HTR-8/SVneo (cell line): ENCODE measurements around the gene ZBTB11.
"Not testable (repeated sequence)": the region's sequence is repeated elsewhere in the genome, so short reads cannot be mapped to it uniquely, and the experiment has no call there.

Source experiments
- DNase-seq: peaks from one replicate; pipeline ENCODE4 v3.0.0; 2011; ENCODE audit warnings: low spot score, mixed read lengths; ENCODE audit not compliant: insufficient read length
- FAIRE-seq: peaks from 2 replicates; lab custom pipeline; 2011; peaks lifted over from hg19 to GRCh38; lab: Jason Lieb, UNC

ZBTB11 gene

DNA sequence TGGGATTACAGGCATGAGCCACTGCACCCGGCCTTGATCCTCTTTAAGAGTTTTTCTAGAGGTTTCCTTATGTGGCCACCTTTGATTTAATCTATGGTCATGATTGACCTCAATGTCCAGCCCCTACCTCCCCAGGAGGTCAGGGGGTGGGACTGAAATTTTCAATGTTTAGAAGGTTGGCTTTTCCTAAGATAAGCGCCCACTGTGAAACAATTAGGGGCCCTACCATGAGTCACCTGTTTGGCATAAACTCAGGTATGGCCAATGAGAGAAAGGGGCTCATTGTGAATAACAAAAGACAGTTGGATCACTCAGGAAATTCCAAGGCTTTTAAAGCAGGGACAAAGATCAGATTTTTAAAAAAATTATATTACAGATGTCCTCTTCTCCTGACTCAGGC is 51.1 kb downstream of the ZBTB11 start:
- FAIRE-seq (no peak), DNase-seq (no peak)

DNA sequence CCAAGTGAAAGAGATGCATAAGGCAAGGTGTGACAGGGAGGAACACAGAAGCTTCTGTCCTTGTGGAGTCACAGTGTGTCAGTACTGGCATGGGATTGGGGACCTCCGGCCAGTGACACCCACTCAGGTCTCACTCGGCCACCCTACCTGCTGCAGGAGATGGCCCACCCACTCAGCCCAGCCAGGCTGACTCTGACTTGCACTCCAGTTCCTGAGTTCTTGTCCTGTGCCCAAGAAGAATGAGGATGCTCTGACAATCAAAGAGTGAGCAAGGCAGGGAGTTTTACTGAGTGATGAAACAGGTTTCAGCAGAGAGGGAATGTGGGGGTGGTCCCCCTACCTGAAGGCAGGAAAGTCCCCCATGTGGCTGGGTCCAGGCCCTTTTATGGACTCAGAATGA is 52.1 kb downstream of the ZBTB11 start:
- DNase-seq (no peak), FAIRE-seq (no peak)

DNA sequence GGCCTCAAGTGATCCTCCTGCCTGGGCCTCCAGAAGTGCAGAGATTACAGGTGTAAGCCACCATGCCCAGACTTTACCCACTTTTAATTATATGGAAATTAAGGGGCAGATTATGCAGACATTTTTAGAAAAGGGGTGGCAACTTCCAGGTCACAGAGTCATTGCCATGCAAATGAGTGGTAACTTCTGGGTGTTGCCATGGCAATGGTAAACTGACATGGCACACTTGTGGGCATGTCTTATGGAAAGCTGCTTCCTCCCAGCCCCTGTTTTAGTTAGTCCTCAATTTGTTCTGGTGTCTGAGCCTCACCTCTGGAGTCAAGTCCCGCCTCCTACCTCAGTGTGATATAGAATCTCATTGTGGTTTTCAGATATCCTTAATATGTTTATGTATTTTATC is 53.3 kb downstream of the ZBTB11 start:
- FAIRE-seq (no peak), DNase-seq (no peak)

- FAIRE-seq = no peak
- DNase-seq = no peak
These were observed 57.2 kb downstream of the ZBTB11 start for GRCh38 chr3:101619734-101620133.

DNA sequence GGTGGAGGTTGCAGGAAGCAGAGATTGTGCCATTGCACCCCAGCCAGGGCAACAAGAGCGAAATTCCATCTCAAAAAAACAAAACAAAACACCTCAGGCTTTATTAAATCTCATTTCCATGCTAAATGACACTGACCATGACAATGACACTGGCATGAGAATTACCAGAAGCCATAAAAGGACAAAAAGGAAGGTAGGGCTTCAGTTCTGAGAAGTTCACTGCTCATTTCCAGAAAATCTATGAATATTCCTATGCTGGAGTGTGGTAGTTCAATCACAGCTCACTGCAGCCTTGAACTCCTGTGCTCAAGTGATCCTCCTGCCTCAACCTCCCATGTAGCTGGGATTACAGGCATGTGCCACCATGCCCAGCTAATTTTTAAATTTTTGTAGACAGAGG is 58.2 kb downstream of the ZBTB11 start:
- DNase-seq = no peak
- FAIRE-seq = no peak

DNA sequence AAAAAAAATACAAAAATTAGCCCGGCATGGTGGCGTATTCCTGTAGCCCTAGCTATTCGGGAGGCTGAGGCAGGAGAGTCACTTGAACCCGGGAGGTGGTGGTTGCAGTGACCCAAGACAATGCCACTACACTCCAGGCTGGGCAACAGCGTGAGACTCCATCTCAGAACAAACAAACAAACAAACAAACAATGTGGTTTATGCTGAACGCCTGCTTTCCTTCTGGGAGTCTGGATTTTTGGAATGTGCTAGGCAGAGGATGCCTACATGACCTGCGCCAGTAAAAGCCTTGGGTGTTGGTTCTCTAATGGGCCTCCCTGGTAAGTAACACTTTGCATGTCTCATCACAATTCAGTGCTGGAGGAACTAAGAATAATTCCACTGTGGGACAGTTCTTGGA is 59.5 kb downstream of the ZBTB11 start:
- FAIRE-seq (no peak), DNase-seq (no peak)

DNA sequence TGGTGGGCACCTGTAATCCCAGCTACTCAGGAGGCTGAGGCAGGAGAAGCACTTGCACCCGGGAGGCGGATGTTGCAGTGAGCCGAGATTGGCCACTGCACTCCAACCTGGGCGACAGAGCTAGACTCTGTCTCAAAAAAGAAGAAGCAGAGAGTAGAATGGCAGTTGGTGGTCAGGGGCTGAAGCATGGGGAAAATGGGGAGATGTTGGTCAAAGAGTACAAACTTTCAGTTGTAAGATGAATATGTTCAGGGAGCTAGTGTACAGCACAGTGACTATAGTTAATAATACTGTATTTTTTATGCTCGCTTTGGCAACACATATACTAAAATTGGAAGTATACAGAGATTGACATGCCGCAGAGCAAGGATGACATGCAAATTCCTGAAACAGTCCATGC is 61.4 kb downstream of the ZBTB11 start:
- DNase-seq (no peak), FAIRE-seq (no peak)

- not testable (repeated sequence) for DNase-seq, FAIRE-seq
These were observed 63.9 kb downstream of the ZBTB11 start for GRCh38 chr3:101613014-101613413.

DNA sequence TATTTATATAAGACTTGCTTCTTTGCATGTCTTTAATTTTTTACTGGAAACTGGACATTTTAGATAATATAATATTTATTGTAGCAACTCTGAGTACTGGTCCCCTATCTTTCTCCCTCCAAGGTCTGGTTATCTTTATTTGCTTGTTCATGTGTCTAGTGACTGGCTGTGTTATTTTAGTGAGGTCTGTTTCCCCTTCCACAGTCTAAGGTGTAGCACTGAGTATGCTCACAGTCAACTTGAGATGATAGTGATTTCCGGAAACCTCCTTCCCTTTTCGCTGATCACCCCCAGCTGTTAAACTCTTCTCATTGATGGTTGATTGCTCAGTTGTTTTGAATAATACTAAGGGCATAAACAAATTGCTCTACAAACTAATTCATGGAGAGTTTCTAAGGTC is 65.9 kb downstream of the ZBTB11 start:
- DNase-seq (no peak), FAIRE-seq (no peak)

DNA sequence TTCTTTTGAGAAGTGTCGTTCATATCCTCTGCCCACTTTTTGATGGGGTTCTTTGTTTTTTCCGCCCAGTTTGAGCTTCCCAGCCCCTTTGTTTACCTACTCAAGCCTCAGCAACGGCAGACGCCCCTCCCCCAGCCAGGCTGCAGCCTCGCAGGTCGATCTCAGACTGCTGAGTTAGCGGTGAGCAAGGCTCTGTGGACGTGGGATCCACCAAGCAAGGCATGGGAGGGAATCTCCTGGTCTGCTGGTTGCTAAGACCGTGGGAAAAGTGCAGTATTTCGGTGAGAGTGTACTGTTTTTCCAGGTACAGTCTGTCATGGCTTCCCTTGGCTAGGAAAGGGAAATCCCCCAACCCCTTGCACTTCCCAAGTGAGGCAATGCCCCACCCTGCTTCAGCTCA is 71.5 kb downstream of the ZBTB11 start:
- FAIRE-seq, DNase-seq: not testable (repeated sequence)

GRCh38 chr3:101603184-101603583 is 73.7 kb downstream of the ZBTB11 start:
- DNase-seq (no peak), FAIRE-seq (no peak)

DNA sequence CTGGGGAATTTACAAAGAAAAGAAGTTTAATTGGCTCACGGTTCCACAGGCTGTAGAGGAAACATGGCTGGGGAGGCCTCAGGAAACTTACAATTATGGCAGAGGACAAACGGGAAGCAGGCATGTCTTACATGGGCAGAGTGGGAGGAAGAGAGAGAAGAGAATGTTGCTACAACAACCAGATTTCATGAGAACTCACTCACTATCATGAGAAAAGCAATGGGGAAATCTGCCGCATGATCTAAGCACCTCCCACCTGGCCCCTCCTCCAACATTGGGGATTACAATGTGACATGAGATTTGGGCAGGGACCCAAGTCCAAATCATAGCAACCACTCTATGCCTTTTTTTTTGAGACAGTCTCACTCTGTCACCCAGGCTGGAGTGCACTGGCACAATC is 74.2 kb downstream of the ZBTB11 start:
- FAIRE-seq (no peak), DNase-seq (no peak)
